Activated naive CD4-positive, alpha-beta T cell treated with anti-CD3 and anti-CD28 coated beads for 36 hours (primary cell): ENCODE measurements around the gene ERCC4. TPM values are rescaled to one million over a fixed set of nuclear protein-coding genes. Genes with fewer than 3 reads are reported as not detected.
A peak's percentile ranks its signal among the peaks of the same experiment; 100 is the strongest.

Experiments used
- CTCF ChIA-PET: fragments of 350-600 bp; sonication (Branson Sonifier 250); formaldehyde crosslinking; loops from one replicate; lab custom pipeline; 2021; ENCODE audit warnings: antibody characterized with exemption; lab: Charles Lee
- DNase-seq: peaks from one replicate; pipeline ENCODE4 v3.0.0-alpha.2; 2020
- H3K27ac Mint-ChIP-seq: one replicate; pipeline ENCODE4 v1.8.0; 2021; ENCODE audit warnings: mild to moderate bottlenecking, mixed read lengths
- H3K27me3 Mint-ChIP-seq: one replicate; pipeline ENCODE4 v1.8.0; 2021; ENCODE audit warnings: low read depth, mixed read lengths
- H3K36me3 Mint-ChIP-seq: one replicate; pipeline ENCODE4 v1.8.0; 2021; ENCODE audit warnings: low read depth, mixed read lengths
- H3K4me1 Mint-ChIP-seq: one replicate; pipeline ENCODE4 v1.8.0; 2021; ENCODE audit warnings: low read depth, mixed read lengths
- H3K4me3 Mint-ChIP-seq: one replicate; pipeline ENCODE4 v1.8.0; 2021; ENCODE audit warnings: mild to moderate bottlenecking, moderate library complexity, mixed read lengths
- H3K9me3 Mint-ChIP-seq: one replicate; pipeline ENCODE4 v1.8.0; 2021; ENCODE audit warnings: mixed read lengths
- intact Hi-C: fragments of 100-400 bp; cut with micrococcal nuclease; formaldehyde crosslinking; loops from one replicate; pipeline ENCODE4 v1.15.1; 2023
- total RNA-seq, 2 experiments: library from RNA; stranded (reverse); gene quantifications; one replicate each; pipeline ENCODE4 v1.2.3, GENCODE V29; 2021

Gene ERCC4
- total RNA-seq, 2 experiments from 2014 or later, result 10.3 to 10.7 TPM

GRCh38 chr16:13956635-13957196 lies 36.8 kb downstream of the ERCC4 start:
- H3K4me3 Mint-ChIP-seq, result no peak overlapping the region
- peaks cover 12% of the 10 kb centered on the region for H3K4me1 Mint-ChIP-seq
- H3K27me3 Mint-ChIP-seq, result peaks cover 5% of the 10 kb centered on the region
- intact Hi-C loops, result no loop called here
- H3K9me3 Mint-ChIP-seq, result no peaks in the 10 kb centered on the region
- CTCF ChIA-PET, result no interaction called here
- no peak for DNase-seq
- no peak overlapping the region for H3K27ac Mint-ChIP-seq
- no peaks in the 10 kb centered on the region for H3K36me3 Mint-ChIP-seq

GRCh38 chr16:13957197-13958078 lies 37.5 kb downstream of the ERCC4 start:
- CTCF ChIA-PET, result interaction anchor here (1.1 kb wide), 1 partner anchor 10 kb away, joined by 3 read pairs; no protein-coding TSS in a partner anchor

GRCh38 chr16:13958474-13958873 lies 38.5 kb downstream of the ERCC4 start:
- Mint-ChIP-seq H3K27me3 (peaks cover 5% of the 10 kb centered on the region), H3K9me3 (no peaks in the 10 kb centered on the region), H3K4me3 (no peak overlapping the region), H3K27ac (no peak overlapping the region), H3K36me3 (no peaks in the 10 kb centered on the region), H3K4me1 (peaks cover 12% of the 10 kb centered on the region)
- no peak for DNase-seq
- intact Hi-C loops, result no loop called here
- CTCF ChIA-PET, result interaction anchor here (1.1 kb wide), 1 partner anchor 11 kb away, joined by 3 read pairs; no protein-coding TSS in a partner anchor

More at GRCh38 chr16:13957197-13958078, 37.5 kb downstream of the ERCC4 start:
- Mint-ChIP-seq H3K4me1 (peaks cover 12% of the 10 kb centered on the region), H3K27ac (no peak overlapping the region), H3K9me3 (no peaks in the 10 kb centered on the region), H3K27me3 (peaks cover 5% of the 10 kb centered on the region), H3K36me3 (no peaks in the 10 kb centered on the region), H3K4me3 (no peak overlapping the region)
- peak; percentile 19 for DNase-seq
- intact Hi-C loops, result no loop called here

- CTCF ChIA-PET, result no interaction called here
- no peak for DNase-seq
- H3K9me3 Mint-ChIP-seq, result no peaks in the 10 kb centered on the region
- H3K4me3 Mint-ChIP-seq, result no peak overlapping the region
- H3K27ac Mint-ChIP-seq, result no peak overlapping the region
- H3K36me3 Mint-ChIP-seq, result no peaks in the 10 kb centered on the region
- intact Hi-C loops, result no loop called here
- peaks cover 5% of the 10 kb centered on the region for H3K27me3 Mint-ChIP-seq
- peaks cover 12% of the 10 kb centered on the region for H3K4me1 Mint-ChIP-seq
Measured at GRCh38 chr16:13959626-13960025, 39.7 kb downstream of the ERCC4 start.

- H3K27me3 Mint-ChIP-seq, result peaks cover 10% of the 10 kb centered on the region
- H3K4me1 Mint-ChIP-seq, result peaks cover 10% of the 10 kb centered on the region
- no peak overlapping the region for H3K4me3 Mint-ChIP-seq
- DNase-seq, result no peak
- no peaks in the 10 kb centered on the region for H3K9me3 Mint-ChIP-seq
- H3K27ac Mint-ChIP-seq, result no peak overlapping the region
- H3K36me3 Mint-ChIP-seq, result no peaks in the 10 kb centered on the region
- CTCF ChIA-PET, result no interaction called here
- intact Hi-C loops, result no loop called here
Measured at GRCh38 chr16:13961099-13961811, 41.3 kb downstream of the ERCC4 start.

GRCh38 chr16:13962232-13962631 lies 42.3 kb downstream of the ERCC4 start:
- Mint-ChIP-seq H3K36me3 (no peaks in the 10 kb centered on the region), H3K27ac (no peak overlapping the region)
- CTCF ChIA-PET, result interaction anchor here (0.5 kb wide), 1 partner anchor 39 kb away, joined by 3 read pairs; no protein-coding TSS in a partner anchor

GRCh38 chr16:13968835-13969234 lies 48.9 kb downstream of the ERCC4 start:
- CTCF ChIA-PET, result interaction anchor here (1.0 kb wide), 1 partner anchor 49 kb away, joined by 3 read pairs; the partner anchor contains the start of gene ERCC4
- H3K36me3 Mint-ChIP-seq, result no peaks in the 10 kb centered on the region
- H3K27me3 Mint-ChIP-seq, result peaks cover 13% of the 10 kb centered on the region
- H3K9me3 Mint-ChIP-seq, result no peaks in the 10 kb centered on the region
- no peaks in the 10 kb centered on the region for H3K4me1 Mint-ChIP-seq
- no peak overlapping the region for H3K27ac Mint-ChIP-seq
- intact Hi-C loops, result no loop called here
- no peak overlapping the region for H3K4me3 Mint-ChIP-seq
- DNase-seq, result no peak

More at GRCh38 chr16:13962232-13962631, 42.3 kb downstream of the ERCC4 start:
- intact Hi-C loops, result no loop called here
- peaks cover 6% of the 10 kb centered on the region for H3K4me1 Mint-ChIP-seq
- peaks cover 10% of the 10 kb centered on the region for H3K27me3 Mint-ChIP-seq
- no peaks in the 10 kb centered on the region for H3K9me3 Mint-ChIP-seq
- DNase-seq, result no peak
- no peak overlapping the region for H3K4me3 Mint-ChIP-seq

- CTCF ChIA-PET, result no interaction called here
- Mint-ChIP-seq H3K36me3 (no peaks in the 10 kb centered on the region), H3K4me1 (no peaks in the 10 kb centered on the region), H3K9me3 (no peaks in the 10 kb centered on the region), H3K27ac (no peak overlapping the region), H3K4me3 (no peak overlapping the region), H3K27me3 (peaks cover 13% of the 10 kb centered on the region)
- DNase-seq, result no peak
- intact Hi-C loops, result no loop called here
Measured at GRCh38 chr16:13969711-13970110, 49.8 kb downstream of the ERCC4 start.

GRCh38 chr16:13970708-13971422 lies 50.9 kb downstream of the ERCC4 start:
- no peak overlapping the region for H3K4me3 Mint-ChIP-seq
- CTCF ChIA-PET, result no interaction called here
- H3K27ac Mint-ChIP-seq, result no peak overlapping the region
- no peaks in the 10 kb centered on the region for H3K4me1 Mint-ChIP-seq
- intact Hi-C loops, result no loop called here
- no peak for DNase-seq
- peaks cover 9% of the 10 kb centered on the region for H3K27me3 Mint-ChIP-seq
- no peaks in the 10 kb centered on the region for H3K36me3 Mint-ChIP-seq
- H3K9me3 Mint-ChIP-seq, result no peaks in the 10 kb centered on the region

- no peak for DNase-seq
- H3K27ac Mint-ChIP-seq, result no peak overlapping the region
- H3K9me3 Mint-ChIP-seq, result no peaks in the 10 kb centered on the region
- CTCF ChIA-PET, result no interaction called here
- intact Hi-C loops, result no loop called here
- H3K4me1 Mint-ChIP-seq, result no peaks in the 10 kb centered on the region
- H3K36me3 Mint-ChIP-seq, result no peaks in the 10 kb centered on the region
- peaks cover 5% of the 10 kb centered on the region for H3K27me3 Mint-ChIP-seq
- H3K4me3 Mint-ChIP-seq, result no peak overlapping the region
Measured at GRCh38 chr16:13973321-13974023, 53.5 kb downstream of the ERCC4 start.

- Mint-ChIP-seq H3K9me3 (peaks cover 7% of the 10 kb centered on the region), H3K27me3 (peaks cover 1% of the 10 kb centered on the region), H3K27ac (no peak overlapping the region), H3K4me1 (no peaks in the 10 kb centered on the region), H3K4me3 (no peak overlapping the region), H3K36me3 (no peaks in the 10 kb centered on the region)
- no peak for DNase-seq
- intact Hi-C loops, result no loop called here
- CTCF ChIA-PET, result no interaction called here
Measured at GRCh38 chr16:13977177-13977576, 57.2 kb downstream of the ERCC4 start.
